HG02571 (cell line): Measurements from ENCODE around the gene STMN1.

ENCODE experiments used
- ATAC-seq: cut with Tn5 transposase; IDR thresholded peaks from one replicate; pipeline ENCODE4 v1.9.1; 2021; ENCODE audit warnings: mild to moderate bottlenecking, moderate library complexity; ENCODE audit not compliant: unreplicated experiment

The STMN1 gene

GRCh38 chr1:25871704-25872494 is 34.3 kb downstream of the STMN1 start:
- ATAC-seq = no peak

GRCh38 chr1:25871086-25871703 is 35.0 kb downstream of the STMN1 start:
- no peak for ATAC-seq

- no peak for ATAC-seq
These were observed 35.6 kb downstream of the STMN1 start for GRCh38 chr1:25870614-25871013.

GRCh38 chr1:25869909-25870606 is 36.2 kb downstream of the STMN1 start:
- ATAC-seq = no peak

- ATAC-seq = no peak
These were observed 38.8 kb downstream of the STMN1 start for GRCh38 chr1:25867210-25867991.

GRCh38 chr1:25866288-25866687 is 39.9 kb downstream of the STMN1 start:
- no peak for ATAC-seq

GRCh38 chr1:25864434-25864833 is 41.8 kb downstream of the STMN1 start:
- no peak for ATAC-seq

GRCh38 chr1:25863486-25864262 is 42.5 kb downstream of the STMN1 start:
- no peak for ATAC-seq

- no peak for ATAC-seq
These were observed 43.3 kb downstream of the STMN1 start for GRCh38 chr1:25862785-25863485.

GRCh38 chr1:25861316-25862286 is 44.6 kb downstream of the STMN1 start:
- no peak for ATAC-seq

- ATAC-seq = peak; percentile 76
These were observed 47.1 kb downstream of the STMN1 start, which contains the start of gene AUNIP for GRCh38 chr1:25858906-25859789. AUNIP (minus strand) TSS chr1:25859457; CDS start chr1:25859357, 100 bp downstream.

- ATAC-seq = no peak
These were observed 47.7 kb downstream of the STMN1 start for GRCh38 chr1:25858494-25858893.

GRCh38 chr1:25856856-25857255 is 49.4 kb downstream of the STMN1 start:
- ATAC-seq = no peak

GRCh38 chr1:25854554-25854953 is 51.7 kb downstream of the STMN1 start:
- ATAC-seq = no peak
